WTC11 (cell line): Measurements from ENCODE around the gene PKD2L1. TPM values are rescaled to one million over a fixed set of nuclear protein-coding genes. Genes with fewer than 3 reads are reported as not detected.

ENCODE experiments used
- ATAC-seq: fragments of 200-7000 bp; cut with Tn5 transposase; 2 replicates; pipeline ENCODE4 v1.10.0; 2021; ENCODE audit warnings: mild to moderate bottlenecking, moderate library complexity
- CTCF ChIA-PET: fragments of 300-600 bp; sonication (Branson Sonifier 250); formaldehyde crosslinking; loops from one replicate; lab custom pipeline; 2021; ENCODE audit warnings: antibody characterized with exemption; lab: Charles Lee
- POLR2A ChIA-PET: fragments of 350-600 bp; sonication (Branson Sonifier 250); formaldehyde crosslinking; loops from one replicate; lab custom pipeline; 2021; ENCODE audit warnings: antibody characterized with exemption; lab: Charles Lee
- DNase-seq: peaks from one replicate; pipeline ENCODE4 v3.0.0; 2021; ENCODE audit warnings: low spot score
- H3K27ac Mint-ChIP-seq: 2 replicates; pipeline ENCODE4 v1.8.0; 2021; ENCODE audit warnings: mixed read lengths
- H3K27me3 Mint-ChIP-seq: 2 replicates; pipeline ENCODE4 v1.8.0; 2021; ENCODE audit warnings: low read depth, mild to moderate bottlenecking, moderate library complexity, mixed read lengths
- H3K36me3 Mint-ChIP-seq: 2 replicates; pipeline ENCODE4 v1.8.0; 2021; ENCODE audit warnings: mixed read lengths
- H3K4me1 Mint-ChIP-seq: 2 replicates; pipeline ENCODE4 v1.8.0; 2022; ENCODE audit warnings: mixed read lengths
- H3K4me3 Mint-ChIP-seq: 2 replicates; pipeline ENCODE4 v1.8.0; 2021; ENCODE audit warnings: mild to moderate bottlenecking, moderate library complexity, mixed read lengths
- H3K9me3 Mint-ChIP-seq: 2 replicates; pipeline ENCODE4 v1.8.0; 2021; ENCODE audit warnings: mixed read lengths
- CREM ChIP-seq: sonication (generic); formaldehyde crosslinking; IDR thresholded peaks from 2 replicates; pipeline ENCODE4 v1.8.1; 2022; ENCODE audit warnings: mild to moderate bottlenecking, missing genetic modification reagents, moderate library complexity
- GTF2I ChIP-seq: fragments of 250-450 bp; sonication (Bioruptor Pico); conservative IDR thresholded peaks from 2 replicates; pipeline ENCODE4 v1.4.0; 2021; ENCODE audit warnings: mild to moderate bottlenecking
- JAZF1 ChIP-seq: fragments of 250-450 bp; sonication (Bioruptor Pico); IDR thresholded peaks from 2 replicates; pipeline ENCODE4 v1.9.0; 2021; ENCODE audit warnings: moderate library complexity, mild to moderate bottlenecking, inconsistent platforms
- KAT7 ChIP-seq: sonication (generic); formaldehyde crosslinking; IDR thresholded peaks from 2 replicates; pipeline ENCODE4 v1.8.1; 2023; ENCODE audit warnings: missing genetic modification reagents, mild to moderate bottlenecking, borderline replicate concordance
- NR3C1 ChIP-seq: sonication (generic); formaldehyde crosslinking; conservative IDR thresholded peaks from 2 replicates; pipeline ENCODE4 v1.8.1; 2023; ENCODE audit warnings: low read depth, mild to moderate bottlenecking, missing genetic modification reagents
- OVOL2 ChIP-seq: fragments of 250-450 bp; sonication (Bioruptor Pico); IDR thresholded peaks from 2 replicates; pipeline ENCODE4 v1.9.0; 2021; ENCODE audit warnings: mild to moderate bottlenecking, borderline replicate concordance
- SOX15 ChIP-seq: fragments of 250-450 bp; sonication (Bioruptor Pico); IDR thresholded peaks from 2 replicates; pipeline ENCODE4 v1.9.0; 2021; ENCODE audit warnings: mild to moderate bottlenecking
- SP1 ChIP-seq: sonication (generic); formaldehyde crosslinking; conservative IDR thresholded peaks from 2 replicates; pipeline ENCODE4 v1.8.1; 2022; ENCODE audit warnings: missing genetic modification reagents
- ZNF138 ChIP-seq: sonication (generic); formaldehyde crosslinking; conservative IDR thresholded peaks from 2 replicates; pipeline ENCODE4 v1.8.1; 2022; ENCODE audit warnings: mild to moderate bottlenecking, moderate library complexity, missing genetic modification reagents
- ZNF219 ChIP-seq: sonication (generic); formaldehyde crosslinking; IDR thresholded peaks from 2 replicates; pipeline ENCODE4 v1.8.0; 2023; ENCODE audit warnings: missing genetic modification reagents, mild to moderate bottlenecking, borderline replicate concordance
- total RNA-seq: library from RNA; stranded (reverse); gene quantifications from 3 replicates; pipeline ENCODE4 v1.2.3, GENCODE V29; 2021
- TF ChIP-seq, protein P1 (sequence below): fragments of 250-450 bp; sonication (Bioruptor Pico); IDR thresholded peaks from 2 replicates; pipeline ENCODE4 v1.9.0; 2021; ENCODE audit warnings: mild to moderate bottlenecking
- TF ChIP-seq, protein P2 (sequence below): sonication (generic); formaldehyde crosslinking; IDR thresholded peaks from 2 replicates; pipeline ENCODE4 v1.8.1; 2023; ENCODE audit warnings: mild to moderate bottlenecking, missing genetic modification reagents
- TF ChIP-seq, protein P3 (sequence below): sonication (generic); formaldehyde crosslinking; IDR thresholded peaks from 2 replicates; pipeline ENCODE4 v1.8.1; 2023; ENCODE audit warnings: mild to moderate bottlenecking, missing genetic modification reagents, moderate library complexity
- TF ChIP-seq, protein P4 (sequence below): sonication (generic); formaldehyde crosslinking; IDR thresholded peaks from 2 replicates; pipeline ENCODE4 v1.8.0; 2022; ENCODE audit warnings: mild to moderate bottlenecking, missing genetic modification reagents
- TF ChIP-seq, protein P5 (sequence below): sonication (generic); formaldehyde crosslinking; IDR thresholded peaks from 2 replicates; pipeline ENCODE4 v1.8.0; 2023; ENCODE audit warnings: missing genetic modification reagents
- TF ChIP-seq, protein P6 (sequence below): sonication (generic); formaldehyde crosslinking; IDR thresholded peaks from 2 replicates; pipeline ENCODE4 v1.8.0; 2022; ENCODE audit warnings: mild to moderate bottlenecking, missing genetic modification reagents
- TF ChIP-seq, protein P7 (sequence below): sonication (generic); formaldehyde crosslinking; IDR thresholded peaks from 2 replicates; pipeline ENCODE4 v1.8.0; 2022; ENCODE audit warnings: missing genetic modification reagents
- TF ChIP-seq, protein P8 (sequence below): sonication (generic); formaldehyde crosslinking; IDR thresholded peaks from 2 replicates; pipeline ENCODE4 v1.8.0; 2023; ENCODE audit warnings: mild to moderate bottlenecking, missing genetic modification reagents

PKD2L1 gene
- total RNA-seq, 1 experiment from 2014 or later: not detected

DNA sequence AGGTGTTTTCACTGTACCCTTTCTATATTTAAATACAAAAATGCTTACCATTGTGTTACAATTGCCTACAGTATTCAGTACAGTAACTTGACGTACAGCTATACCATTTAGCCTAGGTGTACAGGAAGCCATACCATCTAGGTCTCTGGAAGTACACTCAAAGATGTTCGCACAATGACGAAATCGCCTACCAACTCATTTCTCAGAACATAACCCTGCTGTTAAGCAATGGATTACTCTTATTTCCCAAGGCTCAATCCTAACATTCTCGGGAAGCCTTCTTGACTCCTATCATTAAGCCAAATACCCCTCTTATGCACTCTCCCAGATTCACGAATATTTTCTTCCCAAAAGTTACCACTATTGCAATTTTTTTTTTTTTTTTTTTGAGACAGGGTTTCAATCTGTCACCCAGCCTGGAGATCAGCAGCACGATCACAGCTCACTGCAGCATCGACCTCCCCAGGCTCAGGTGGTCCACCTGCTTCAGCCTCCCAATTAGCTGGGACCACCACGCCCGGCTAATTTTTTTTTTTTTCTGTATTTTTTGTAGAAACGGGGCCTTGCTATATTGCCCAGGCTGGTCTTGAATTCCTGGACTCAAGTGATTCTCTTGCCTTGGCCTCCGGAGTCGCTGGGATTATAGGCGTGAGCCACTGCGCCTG, 64.1 kb downstream of the PKD2L1 start (continued):
- TF ChIP-seq, protein P1, sequence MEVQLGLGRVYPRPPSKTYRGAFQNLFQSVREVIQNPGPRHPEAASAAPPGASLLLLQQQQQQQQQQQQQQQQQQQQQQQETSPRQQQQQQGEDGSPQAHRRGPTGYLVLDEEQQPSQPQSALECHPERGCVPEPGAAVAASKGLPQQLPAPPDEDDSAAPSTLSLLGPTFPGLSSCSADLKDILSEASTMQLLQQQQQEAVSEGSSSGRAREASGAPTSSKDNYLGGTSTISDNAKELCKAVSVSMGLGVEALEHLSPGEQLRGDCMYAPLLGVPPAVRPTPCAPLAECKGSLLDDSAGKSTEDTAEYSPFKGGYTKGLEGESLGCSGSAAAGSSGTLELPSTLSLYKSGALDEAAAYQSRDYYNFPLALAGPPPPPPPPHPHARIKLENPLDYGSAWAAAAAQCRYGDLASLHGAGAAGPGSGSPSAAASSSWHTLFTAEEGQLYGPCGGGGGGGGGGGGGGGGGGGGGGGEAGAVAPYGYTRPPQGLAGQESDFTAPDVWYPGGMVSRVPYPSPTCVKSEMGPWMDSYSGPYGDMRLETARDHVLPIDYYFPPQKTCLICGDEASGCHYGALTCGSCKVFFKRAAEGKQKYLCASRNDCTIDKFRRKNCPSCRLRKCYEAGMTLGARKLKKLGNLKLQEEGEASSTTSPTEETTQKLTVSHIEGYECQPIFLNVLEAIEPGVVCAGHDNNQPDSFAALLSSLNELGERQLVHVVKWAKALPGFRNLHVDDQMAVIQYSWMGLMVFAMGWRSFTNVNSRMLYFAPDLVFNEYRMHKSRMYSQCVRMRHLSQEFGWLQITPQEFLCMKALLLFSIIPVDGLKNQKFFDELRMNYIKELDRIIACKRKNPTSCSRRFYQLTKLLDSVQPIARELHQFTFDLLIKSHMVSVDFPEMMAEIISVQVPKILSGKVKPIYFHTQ (CRISPR knock-in tag): no peak
- TF ChIP-seq, protein P2, sequence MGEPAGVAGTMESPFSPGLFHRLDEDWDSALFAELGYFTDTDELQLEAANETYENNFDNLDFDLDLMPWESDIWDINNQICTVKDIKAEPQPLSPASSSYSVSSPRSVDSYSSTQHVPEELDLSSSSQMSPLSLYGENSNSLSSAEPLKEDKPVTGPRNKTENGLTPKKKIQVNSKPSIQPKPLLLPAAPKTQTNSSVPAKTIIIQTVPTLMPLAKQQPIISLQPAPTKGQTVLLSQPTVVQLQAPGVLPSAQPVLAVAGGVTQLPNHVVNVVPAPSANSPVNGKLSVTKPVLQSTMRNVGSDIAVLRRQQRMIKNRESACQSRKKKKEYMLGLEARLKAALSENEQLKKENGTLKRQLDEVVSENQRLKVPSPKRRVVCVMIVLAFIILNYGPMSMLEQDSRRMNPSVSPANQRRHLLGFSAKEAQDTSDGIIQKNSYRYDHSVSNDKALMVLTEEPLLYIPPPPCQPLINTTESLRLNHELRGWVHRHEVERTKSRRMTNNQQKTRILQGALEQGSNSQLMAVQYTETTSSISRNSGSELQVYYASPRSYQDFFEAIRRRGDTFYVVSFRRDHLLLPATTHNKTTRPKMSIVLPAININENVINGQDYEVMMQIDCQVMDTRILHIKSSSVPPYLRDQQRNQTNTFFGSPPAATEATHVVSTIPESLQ (CRISPR knock-in tag): no peak
- TF ChIP-seq OVOL2 (CRISPR knock-in tag): no peak
- TF ChIP-seq JAZF1: no peak
- TF ChIP-seq ZNF219 (CRISPR knock-in tag): no peak
- no peak for TF ChIP-seq ZNF138 (CRISPR knock-in tag)
- TF ChIP-seq, protein P3, sequence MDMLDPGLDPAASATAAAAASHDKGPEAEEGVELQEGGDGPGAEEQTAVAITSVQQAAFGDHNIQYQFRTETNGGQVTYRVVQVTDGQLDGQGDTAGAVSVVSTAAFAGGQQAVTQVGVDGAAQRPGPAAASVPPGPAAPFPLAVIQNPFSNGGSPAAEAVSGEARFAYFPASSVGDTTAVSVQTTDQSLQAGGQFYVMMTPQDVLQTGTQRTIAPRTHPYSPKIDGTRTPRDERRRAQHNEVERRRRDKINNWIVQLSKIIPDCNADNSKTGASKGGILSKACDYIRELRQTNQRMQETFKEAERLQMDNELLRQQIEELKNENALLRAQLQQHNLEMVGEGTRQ (CRISPR knock-in tag): no peak
- TF ChIP-seq, protein P4, sequence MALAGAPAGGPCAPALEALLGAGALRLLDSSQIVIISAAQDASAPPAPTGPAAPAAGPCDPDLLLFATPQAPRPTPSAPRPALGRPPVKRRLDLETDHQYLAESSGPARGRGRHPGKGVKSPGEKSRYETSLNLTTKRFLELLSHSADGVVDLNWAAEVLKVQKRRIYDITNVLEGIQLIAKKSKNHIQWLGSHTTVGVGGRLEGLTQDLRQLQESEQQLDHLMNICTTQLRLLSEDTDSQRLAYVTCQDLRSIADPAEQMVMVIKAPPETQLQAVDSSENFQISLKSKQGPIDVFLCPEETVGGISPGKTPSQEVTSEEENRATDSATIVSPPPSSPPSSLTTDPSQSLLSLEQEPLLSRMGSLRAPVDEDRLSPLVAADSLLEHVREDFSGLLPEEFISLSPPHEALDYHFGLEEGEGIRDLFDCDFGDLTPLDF (CRISPR knock-in tag): no peak
- no peak for TF ChIP-seq NR3C1 (CRISPR knock-in tag)

DNA sequence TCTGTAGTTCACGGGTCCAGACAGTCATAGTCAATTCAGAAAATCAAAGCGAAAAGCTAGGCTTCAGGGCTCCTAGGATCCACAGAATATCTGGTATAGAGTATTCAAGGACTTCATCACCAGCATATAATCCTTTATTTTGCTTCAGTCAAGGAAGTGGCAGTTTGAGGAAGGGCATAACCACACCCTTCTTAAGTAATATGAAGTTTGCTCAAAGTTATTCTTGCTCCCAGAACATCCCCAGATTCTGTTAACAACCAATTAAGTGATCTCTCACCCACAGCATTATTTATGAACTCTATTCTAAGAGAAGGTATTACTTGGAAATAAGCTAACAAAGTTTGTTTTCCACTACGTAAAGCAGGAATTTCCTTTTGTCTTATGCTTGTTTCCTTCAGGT, 75.8 kb downstream of the PKD2L1 start:
- peaks cover 61% of the 10 kb centered on the region for H3K36me3 Mint-ChIP-seq
- ChIA-PET CTCF (no interaction called here), POLR2A (no interaction called here)
- no peak overlapping the region for H3K27ac Mint-ChIP-seq
- no peak for ATAC-seq
- DNase-seq: no peak
- H3K9me3 Mint-ChIP-seq: no peaks in the 10 kb centered on the region
- no peaks in the 10 kb centered on the region for H3K4me1 Mint-ChIP-seq
- no peak overlapping the region for H3K4me3 Mint-ChIP-seq
- no peaks in the 10 kb centered on the region for H3K27me3 Mint-ChIP-seq
- TF ChIP-seq, protein P5, sequence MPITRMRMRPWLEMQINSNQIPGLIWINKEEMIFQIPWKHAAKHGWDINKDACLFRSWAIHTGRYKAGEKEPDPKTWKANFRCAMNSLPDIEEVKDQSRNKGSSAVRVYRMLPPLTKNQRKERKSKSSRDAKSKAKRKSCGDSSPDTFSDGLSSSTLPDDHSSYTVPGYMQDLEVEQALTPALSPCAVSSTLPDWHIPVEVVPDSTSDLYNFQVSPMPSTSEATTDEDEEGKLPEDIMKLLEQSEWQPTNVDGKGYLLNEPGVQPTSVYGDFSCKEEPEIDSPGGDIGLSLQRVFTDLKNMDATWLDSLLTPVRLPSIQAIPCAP (CRISPR knock-in tag): no peak
- TF ChIP-seq SOX15: no peak
- TF ChIP-seq, protein P6, sequence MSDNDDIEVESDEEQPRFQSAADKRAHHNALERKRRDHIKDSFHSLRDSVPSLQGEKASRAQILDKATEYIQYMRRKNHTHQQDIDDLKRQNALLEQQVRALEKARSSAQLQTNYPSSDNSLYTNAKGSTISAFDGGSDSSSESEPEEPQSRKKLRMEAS: no peak
- no peak for TF ChIP-seq KAT7 (CRISPR knock-in tag)
- TF ChIP-seq, protein P7, sequence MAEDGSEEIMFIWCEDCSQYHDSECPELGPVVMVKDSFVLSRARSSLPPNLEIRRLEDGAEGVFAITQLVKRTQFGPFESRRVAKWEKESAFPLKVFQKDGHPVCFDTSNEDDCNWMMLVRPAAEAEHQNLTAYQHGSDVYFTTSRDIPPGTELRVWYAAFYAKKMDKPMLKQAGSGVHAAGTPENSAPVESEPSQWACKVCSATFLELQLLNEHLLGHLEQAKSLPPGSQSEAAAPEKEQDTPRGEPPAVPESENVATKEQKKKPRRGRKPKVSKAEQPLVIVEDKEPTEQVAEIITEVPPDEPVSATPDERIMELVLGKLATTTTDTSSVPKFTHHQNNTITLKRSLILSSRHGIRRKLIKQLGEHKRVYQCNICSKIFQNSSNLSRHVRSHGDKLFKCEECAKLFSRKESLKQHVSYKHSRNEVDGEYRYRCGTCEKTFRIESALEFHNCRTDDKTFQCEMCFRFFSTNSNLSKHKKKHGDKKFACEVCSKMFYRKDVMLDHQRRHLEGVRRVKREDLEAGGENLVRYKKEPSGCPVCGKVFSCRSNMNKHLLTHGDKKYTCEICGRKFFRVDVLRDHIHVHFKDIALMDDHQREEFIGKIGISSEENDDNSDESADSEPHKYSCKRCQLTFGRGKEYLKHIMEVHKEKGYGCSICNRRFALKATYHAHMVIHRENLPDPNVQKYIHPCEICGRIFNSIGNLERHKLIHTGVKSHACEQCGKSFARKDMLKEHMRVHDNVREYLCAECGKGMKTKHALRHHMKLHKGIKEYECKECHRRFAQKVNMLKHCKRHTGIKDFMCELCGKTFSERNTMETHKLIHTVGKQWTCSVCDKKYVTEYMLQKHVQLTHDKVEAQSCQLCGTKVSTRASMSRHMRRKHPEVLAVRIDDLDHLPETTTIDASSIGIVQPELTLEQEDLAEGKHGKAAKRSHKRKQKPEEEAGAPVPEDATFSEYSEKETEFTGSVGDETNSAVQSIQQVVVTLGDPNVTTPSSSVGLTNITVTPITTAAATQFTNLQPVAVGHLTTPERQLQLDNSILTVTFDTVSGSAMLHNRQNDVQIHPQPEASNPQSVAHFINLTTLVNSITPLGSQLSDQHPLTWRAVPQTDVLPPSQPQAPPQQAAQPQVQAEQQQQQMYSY (CRISPR knock-in tag): no peak
- TF ChIP-seq JAZF1: no peak
- TF ChIP-seq CREM (CRISPR knock-in tag): no peak
- no peak for TF ChIP-seq GTF2I
- no peak for TF ChIP-seq SP1
- TF ChIP-seq, protein P8, sequence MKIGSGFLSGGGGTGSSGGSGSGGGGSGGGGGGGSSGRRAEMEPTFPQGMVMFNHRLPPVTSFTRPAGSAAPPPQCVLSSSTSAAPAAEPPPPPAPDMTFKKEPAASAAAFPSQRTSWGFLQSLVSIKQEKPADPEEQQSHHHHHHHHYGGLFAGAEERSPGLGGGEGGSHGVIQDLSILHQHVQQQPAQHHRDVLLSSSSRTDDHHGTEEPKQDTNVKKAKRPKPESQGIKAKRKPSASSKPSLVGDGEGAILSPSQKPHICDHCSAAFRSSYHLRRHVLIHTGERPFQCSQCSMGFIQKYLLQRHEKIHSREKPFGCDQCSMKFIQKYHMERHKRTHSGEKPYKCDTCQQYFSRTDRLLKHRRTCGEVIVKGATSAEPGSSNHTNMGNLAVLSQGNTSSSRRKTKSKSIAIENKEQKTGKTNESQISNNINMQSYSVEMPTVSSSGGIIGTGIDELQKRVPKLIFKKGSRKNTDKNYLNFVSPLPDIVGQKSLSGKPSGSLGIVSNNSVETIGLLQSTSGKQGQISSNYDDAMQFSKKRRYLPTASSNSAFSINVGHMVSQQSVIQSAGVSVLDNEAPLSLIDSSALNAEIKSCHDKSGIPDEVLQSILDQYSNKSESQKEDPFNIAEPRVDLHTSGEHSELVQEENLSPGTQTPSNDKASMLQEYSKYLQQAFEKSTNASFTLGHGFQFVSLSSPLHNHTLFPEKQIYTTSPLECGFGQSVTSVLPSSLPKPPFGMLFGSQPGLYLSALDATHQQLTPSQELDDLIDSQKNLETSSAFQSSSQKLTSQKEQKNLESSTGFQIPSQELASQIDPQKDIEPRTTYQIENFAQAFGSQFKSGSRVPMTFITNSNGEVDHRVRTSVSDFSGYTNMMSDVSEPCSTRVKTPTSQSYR (CRISPR knock-in tag): no peak
- TF ChIP-seq, protein P4 (CRISPR knock-in tag): no peak
- TF ChIP-seq, protein P3 (CRISPR knock-in tag): no peak
